Cardiac ventricle fibroblast (primary cell): ENCODE measurements around the gene CRIP1. TPM values are rescaled to one million over a fixed set of nuclear protein-coding genes. Genes with fewer than 3 reads are reported as not detected.

Experiments used
- total RNA-seq: library from RNA; depleted of rRNA; stranded (reverse); fragments of >200 nt; gene quantifications from 2 replicates; pipeline ENCODE4 v1.2.3, GENCODE V29; 2015

Gene CRIP1
- total RNA-seq, result 0.64 and 10.0 TPM in 2 replicates

GRCh38 chr14:105486163-105486973 lies at the start of gene CRIP1:
CRIP1 (plus strand) TSS chr14:105486886; CDS start chr14:105487260, 374 bp downstream.

GRCh38 chr14:105474483-105475268 lies 12.0 kb upstream of the CRIP1 start, which contains the start of gene CRIP2:
CRIP2 (plus strand) TSS chr14:105474821; CDS start chr14:105474863, 42 bp downstream.

GRCh38 chr14:105490572-105491365 lies 4.1 kb downstream of the CRIP1 start, which contains the start of gene TEDC1:
TEDC1 (plus strand) TSS chr14:105491246; CDS start chr14:105491376, 130 bp downstream.

GRCh38 chr14:105525861-105526775 lies 39.4 kb downstream of the CRIP1 start, which contains the start of gene TMEM121:
TMEM121 (plus strand) TSS chr14:105526583; CDS start chr14:105528835, 2,252 bp downstream.

Other genes starting within 250 kb of the CRIP1 start
- gene BTBD6, start 238.4 kb upstream of the CRIP1 start, total RNA-seq, result 32.1 and 34.8 TPM in 2 replicates
- 24.8 and 28.1 TPM in 2 replicates for gene BRF1, start 185.9 kb upstream of the CRIP1 start, total RNA-seq
- 35.2 and 38.4 TPM in 2 replicates for gene PACS2, start 172.1 kb upstream of the CRIP1 start, total RNA-seq
- 0.06 and 0.44 TPM in 2 replicates for gene TEX22, start 88.3 kb upstream of the CRIP1 start, total RNA-seq
- 66.3 and 70.3 TPM in 2 replicates for gene MTA1, start 67.1 kb upstream of the CRIP1 start, total RNA-seq
- 57.6 and 71.1 TPM in 2 replicates for gene CRIP2, start 12.1 kb upstream of the CRIP1 start, total RNA-seq
- gene TEDC1, start 4.4 kb downstream of the CRIP1 start, total RNA-seq, result 1.7 and 2.0 TPM in 2 replicates
- 9.3 and 9.9 TPM in 2 replicates for gene TMEM121, start 39.7 kb downstream of the CRIP1 start, total RNA-seq